ENCODE data around the gene CCNY.
"Not testable (repeated sequence)": the region's sequence is repeated elsewhere in the genome, so short reads cannot be mapped to it uniquely, and the experiment has no call there.

Gene CCNY

DNA sequence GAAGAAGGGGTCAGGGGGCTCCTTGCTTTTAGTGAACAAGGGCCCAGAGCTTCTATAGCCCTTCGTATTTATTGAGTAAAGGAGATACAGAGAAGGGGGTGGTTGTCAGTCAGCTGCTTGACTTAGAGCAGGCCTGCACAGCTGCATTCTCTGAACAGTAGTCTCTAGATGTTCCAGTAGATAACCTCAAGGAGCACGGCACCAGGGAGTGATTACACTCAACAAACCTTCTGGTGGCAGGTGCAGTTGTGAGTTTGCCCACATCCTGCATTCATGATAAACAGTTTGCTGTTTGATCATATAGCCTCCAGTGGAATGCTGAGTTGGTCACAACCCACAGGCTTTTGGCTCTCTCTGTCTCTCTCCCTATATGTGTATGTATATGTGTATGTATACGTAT lies 198.8 kb downstream of the CCNY start:
- no peak for DNase-seq

DNA sequence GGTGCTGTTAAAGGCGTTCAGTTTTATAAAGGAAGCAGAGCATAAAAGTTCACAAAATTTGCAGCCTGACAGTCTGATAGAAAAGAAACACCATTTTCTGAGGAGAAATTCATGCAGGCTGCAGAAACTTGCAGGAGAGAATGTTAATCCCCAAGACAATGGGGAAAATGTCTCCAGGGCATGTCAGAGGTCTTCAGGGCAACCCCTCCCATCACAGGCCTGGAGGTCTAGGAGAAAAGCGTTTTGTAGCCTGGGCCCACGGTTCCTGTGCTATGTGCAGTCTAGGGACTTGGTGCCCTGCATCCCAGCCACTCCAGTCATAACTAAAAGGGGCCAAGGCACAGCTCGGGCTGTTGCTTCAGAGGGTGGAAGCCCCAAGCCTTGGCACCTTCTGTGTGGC lies 200.5 kb downstream of the CCNY start:
- no peak for DNase-seq

DNA sequence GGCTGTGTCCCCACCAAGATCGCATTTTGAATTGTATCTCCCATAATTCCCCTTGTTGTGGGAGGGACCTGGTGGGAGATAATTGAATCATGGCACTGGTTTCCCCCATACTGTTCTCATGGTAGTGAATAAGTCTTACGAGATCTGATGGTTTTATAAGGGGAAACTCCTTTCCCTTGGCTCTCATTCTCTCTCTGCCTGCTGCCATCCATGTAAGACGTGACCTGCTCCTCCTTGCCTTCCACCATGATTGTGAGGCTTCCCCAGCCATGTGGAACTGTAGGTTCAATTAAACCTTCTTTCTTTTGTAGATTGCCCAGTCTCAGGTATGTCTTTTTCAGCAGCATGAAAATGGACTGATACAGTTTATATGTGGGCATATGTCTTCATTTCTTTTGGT lies 201.6 kb downstream of the CCNY start:
- not testable (repeated sequence) for DNase-seq

DNA sequence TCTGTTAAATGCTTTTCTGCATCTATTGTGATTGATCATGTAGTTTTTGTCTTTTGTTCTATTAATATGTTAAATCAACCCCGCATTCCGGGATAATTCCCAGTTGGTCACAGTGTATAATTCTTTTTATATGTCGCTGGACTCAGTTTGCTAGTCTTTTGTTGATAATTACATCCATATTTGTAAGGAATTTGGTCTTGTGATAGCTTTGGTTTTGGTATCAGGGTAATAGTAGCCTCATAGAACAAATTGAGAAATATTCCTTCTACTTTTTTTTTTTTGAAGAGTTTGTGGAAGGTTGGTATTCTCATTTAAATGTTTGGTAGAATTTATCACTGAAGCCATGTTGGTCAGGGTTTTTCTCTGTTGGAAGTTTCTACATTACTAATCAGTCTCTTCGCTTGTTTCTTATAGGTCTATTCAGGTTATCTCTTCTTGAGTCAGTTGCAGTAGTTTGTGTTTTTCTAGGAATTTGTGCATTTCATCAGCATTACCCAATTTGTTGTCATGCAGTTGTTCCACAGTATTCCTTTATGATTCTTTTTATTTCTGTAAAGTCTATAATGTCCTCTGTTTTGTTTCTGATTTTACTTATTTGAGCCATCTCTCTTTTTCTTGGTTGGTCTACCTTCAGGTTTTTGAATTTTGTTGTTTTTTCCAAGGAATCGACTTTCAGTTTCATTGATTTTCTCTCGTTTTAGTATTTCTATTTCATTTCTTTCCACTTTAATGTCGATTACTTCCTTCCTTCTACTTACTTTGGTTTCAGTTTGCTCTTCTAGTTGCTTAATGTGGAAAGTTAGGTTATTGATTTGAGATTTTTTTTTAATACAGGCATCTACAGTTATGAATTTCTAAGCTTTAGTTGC lies 204.2 kb downstream of the CCNY start:
- no peak for DNase-seq

DNA sequence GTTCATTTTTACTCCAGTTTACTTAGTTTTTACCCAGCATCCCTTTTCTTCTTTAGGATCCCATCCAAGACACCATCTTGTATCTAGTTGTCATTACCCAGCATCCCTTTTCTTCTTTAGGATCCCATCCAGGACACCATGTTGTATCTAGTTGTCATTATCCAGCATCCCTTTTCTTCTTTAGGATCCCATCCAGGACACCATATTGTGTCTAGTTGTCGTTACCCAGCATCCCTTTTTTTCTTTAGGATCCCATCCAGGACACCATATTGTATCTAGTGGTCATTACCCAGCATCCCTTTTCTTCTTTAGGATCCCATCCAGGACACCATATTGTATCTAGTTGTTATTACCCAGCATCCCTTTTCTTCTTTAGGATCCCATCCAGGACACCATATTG lies 205.4 kb downstream of the CCNY start:
- no peak for DNase-seq

DNA sequence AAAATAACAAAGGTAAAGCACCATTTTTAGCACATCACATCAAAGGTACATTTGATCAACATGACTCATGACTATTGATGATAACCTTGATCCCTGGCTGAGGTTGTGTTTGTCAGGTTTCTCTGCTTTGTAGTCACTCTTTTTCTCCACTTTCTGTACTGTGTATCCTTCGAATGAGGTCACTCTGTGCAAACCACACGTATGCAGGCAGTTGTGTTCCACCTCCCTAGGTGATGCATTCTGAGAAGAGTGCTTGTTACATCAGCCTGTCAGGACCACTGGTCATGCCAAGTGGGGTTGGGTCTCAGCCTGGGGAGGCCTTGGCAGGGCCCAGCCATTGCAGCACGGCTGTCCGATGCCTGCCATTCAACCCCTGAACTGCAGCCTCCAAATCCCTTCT lies 206.0 kb downstream of the CCNY start:
- DNase-seq, result no peak

DNA sequence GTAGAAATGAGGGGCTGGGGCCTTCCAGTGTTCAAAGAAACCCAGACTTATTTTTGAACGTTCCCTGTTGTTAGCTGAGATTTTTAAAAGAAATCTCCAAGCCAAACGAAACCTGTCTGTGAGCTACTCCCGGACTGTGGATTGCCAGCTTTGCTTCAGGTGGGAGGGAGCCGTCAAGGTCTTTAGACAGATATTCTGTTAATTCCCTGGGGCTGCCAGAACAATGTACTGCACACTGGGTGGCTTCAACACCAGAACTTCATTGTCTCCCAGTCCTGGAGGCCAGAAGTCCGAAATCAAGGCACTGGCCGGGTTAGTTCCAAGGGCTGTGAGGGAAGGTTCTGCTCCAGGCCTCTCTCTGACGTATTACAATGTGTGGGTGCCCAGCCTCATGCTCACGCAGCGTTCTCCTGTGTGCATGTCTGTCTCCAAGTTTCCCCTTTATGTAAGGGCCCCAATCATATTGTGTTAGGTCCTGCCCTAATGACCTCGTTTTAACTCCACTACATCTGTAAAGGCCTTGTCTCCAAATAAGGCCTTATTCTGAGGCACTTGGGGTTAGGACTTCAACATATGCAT lies 208.9 kb downstream of the CCNY start:
- no peak for DNase-seq

DNA sequence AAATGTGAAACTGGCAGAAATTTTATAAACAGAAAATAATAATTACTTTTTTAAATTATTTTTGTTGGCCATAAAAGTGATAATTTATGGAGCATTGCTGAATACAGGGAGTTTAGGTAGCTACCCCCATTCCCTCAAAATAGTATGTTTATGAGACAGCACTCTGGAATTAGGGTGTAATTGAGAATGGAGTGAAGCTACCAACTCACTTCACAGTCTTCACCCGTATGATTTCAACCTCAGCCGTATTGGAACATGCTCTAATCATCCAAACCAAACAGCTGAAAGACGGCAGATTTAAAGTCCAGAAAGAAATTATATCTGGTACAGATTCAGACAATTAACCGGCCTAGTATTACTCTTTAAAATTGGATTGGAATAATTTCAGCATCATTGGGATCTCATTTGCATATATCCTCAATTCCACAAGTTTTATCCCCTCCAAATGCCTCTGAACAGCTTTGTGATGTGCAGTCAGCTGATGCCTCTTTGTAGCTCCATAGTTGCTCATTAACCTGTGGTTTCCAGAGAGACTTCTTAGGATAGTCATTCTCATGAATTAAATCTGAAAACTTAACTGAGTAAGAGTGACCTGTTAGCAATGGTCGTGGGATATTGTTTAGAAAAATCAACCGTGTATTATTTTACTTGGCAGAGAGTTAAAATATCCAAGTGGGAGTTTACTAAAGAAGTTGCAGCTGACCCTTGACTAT lies 209.7 kb downstream of the CCNY start:
- DNase-seq, result no peak

DNA sequence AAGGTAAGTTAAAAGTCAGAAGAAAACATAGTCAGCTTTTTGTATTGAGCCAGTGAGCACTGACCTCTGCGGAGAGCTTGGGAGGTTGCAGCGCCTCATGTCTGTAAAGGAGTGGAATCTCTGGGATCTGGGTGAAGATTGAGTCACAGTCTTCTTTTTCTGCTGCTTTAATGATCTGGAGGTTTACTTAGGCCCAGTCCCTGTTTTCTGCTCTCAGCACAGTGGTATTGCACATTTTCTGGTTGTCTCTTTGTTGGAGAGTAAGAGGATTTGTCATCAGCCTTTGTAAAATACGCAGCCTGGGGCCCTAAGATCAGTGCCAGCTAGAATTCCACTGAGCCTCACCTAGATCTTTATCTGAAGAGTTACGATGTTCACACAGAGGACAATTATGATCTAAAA lies 210.5 kb downstream of the CCNY start:
- no peak for DNase-seq

DNA sequence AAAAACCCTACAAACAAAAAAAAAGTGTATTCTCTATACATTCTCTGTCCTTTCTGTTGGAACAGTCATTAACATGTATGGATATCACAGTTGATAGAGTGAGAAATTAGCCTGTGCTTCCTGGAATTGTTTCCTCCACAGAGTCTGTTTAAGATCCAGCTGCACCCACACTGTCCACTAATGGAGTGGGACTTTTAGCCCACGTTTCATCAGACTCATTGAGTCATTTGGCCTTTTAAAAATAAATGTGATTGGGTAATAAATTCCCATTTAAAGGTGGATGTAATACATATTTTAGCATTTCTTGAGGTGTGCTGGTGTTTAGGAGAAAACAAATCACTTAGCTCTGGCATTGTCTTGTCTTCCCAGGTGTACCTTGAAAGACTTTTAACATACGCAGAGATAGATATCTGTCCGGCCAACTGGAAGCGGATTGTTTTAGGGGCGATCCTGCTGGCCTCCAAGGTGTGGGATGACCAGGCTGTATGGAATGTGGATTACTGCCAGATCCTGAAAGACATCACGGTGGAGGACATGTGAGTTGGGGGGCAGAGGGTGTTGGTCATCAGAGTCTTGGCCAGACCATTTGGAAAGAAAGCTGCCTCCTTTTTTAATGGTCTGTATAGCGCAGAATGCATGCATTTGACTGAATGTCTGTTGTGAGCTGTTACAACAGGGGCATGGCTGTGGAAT lies 216.5 kb downstream of the CCNY start:
- DNase-seq, result no peak

DNA sequence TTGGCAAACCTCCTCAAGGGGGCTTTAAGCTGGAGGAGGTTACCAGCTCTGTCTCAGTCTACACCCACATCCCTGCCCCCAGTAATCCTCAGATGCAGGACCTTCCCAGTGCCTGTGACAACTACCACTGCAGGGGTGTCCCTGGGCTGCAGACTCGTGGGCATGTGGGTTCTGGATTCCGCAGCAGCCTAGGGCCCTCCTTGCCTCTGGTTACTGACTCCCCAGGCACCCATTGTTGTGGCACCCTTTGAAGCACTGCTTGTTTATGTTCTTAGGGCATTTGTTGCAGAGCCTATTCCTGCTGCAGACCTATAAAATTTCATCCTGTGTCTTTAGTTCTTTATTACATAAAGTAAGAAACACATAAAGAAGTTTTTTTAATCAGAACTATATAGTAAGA lies 217.7 kb downstream of the CCNY start:
- no peak for DNase-seq

DNA sequence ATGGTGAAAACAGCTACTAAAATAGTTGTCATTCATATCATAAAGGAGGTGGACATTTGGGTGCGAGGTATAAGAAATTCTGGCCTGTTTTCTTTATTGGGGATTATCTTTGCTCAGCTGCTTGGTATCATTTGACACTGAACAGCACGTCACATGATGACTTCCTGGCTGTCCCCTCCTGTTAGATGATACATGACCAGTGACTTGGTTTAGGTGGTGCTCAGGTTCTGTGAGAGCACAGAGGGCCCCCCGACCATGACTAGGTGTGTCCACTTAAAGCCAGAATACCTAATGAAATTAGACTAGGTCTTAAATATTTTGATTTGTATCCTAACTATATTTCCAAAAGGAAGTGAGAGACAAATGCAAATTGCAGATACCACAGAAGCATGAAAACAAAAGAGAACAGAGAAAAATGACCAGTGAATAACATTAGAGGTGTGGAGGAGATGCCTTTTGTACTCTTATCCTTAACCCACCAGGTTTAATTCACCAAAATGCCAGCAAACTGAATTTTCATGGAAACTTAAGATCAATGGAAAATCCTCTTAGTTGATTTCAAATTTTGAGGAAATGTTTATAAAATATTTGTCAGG lies 218.2 kb downstream of the CCNY start:
- no peak for DNase-seq

DNA sequence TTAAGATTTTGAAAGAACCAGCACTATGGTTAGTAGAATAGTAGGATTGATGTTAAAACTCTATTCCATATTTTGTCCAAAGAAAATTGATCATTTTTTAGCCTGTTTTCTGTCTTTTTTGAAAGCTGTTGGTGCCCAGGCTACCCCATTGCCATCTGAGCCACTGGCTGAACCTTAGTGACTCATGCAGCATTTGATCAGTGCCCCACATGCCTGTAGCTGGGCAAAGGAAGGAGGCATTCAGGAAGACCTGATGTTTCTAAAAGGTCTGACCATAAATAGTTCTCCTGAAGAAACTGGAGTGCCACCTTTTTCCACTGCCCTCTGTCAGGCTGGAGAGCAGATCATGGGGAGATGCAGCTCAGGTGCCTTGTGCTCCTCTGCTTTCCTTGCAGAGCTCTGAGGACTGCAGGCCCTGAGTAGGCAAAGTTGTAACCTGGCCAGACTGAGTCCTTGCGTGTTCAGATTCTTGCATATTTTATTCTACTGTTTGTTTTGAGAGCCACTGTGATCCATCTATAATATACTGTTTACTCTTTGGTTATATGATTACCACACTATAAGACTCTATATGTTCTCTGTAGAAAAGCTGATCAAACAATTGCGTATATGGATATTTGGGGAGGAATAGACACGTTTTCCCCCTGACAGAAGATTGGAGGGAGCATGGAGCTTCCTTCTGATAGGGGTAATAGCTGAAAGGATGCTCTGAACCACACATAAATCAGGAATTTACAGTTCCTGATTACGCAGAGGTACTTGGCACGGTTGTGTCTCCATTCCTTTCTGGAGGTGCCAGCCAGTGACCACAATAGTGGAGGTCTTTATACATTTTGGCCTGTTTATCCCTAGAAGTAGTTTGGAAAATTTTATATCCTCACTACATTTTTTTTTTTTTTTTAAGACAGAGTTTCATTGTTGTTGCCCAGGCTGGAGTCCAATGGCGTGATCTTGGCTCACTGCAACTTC lies 219.9 kb downstream of the CCNY start:
- DNase-seq, result no peak

DNA sequence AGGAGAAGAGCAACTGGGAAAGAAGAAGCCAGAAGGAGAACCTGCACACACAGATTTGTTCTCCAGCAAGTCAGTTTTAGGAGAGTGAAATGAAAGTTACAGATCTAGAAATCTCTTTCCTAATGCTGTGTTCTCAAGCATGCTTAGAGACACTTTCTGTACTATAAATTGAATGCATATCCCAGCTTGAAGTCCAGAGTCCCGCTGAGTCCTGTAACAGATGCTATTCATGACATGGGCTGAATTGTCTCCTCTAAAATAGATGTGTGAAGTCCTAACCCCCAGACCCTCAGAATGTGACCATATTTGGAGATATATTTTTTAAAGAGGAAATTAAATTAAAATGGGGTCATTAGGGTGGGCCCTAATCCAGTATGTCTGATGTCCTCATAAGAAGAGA lies 222.0 kb downstream of the CCNY start:
- DNase-seq, result no peak

DNA sequence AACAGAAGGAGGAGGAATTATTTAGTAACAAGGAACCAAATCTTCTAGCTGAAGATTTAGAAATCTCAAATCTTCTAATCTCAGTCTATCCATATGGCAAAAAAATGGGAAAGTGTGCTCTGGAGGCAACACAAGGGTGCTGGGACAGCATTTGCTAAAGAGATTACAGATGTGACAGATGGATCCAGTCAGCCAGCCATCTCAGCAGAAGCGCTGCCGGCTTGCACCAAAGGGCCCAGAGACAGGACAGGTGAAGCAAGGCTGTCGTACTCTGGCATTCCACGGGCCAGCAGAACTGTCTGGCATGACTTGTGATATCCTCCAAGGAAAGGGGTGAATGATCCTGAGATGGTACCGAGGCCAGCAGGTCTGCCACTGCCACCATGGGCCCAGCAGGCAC lies 223.1 kb downstream of the CCNY start:
- DNase-seq, result no peak

DNA sequence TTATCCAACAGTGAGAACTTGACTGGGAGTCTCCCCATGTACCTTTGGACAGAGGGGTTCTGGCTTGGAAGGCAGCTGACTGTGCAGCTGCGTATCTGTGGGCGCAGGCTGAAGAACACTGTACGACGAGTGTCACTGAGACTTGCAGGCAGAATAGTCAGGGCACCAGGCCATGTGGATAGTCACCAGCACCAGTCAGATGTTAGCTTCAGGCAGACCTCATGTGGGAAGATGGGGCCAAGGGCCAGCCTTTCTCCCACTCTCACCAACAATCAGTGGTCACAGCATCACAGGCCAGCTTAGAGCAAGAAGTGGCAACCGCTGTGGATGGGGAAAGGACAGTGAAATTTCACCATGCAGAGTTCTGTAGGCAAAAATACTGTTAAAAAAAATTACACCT lies 225.4 kb downstream of the CCNY start:
- DNase-seq, result no peak

DNA sequence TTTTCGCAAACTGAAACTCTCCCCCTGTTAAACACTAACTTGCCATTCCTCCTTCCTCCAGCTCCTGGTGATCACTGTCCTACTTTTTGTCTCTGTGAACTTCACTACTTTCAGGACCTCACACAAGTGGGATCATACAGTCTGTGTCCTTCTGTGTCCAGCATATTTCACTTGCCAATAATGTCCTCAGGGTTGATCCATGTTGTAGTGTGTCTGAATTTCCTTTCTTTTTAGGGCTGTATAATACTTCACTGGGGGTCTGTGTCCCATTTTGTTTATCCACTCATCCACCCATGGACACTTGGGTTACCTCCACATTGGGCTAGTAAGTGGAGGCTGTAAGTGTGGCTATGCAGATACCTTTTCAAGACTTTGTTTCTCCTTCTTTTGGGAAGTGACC lies 226.1 kb downstream of the CCNY start:
- no peak for DNase-seq

DNA sequence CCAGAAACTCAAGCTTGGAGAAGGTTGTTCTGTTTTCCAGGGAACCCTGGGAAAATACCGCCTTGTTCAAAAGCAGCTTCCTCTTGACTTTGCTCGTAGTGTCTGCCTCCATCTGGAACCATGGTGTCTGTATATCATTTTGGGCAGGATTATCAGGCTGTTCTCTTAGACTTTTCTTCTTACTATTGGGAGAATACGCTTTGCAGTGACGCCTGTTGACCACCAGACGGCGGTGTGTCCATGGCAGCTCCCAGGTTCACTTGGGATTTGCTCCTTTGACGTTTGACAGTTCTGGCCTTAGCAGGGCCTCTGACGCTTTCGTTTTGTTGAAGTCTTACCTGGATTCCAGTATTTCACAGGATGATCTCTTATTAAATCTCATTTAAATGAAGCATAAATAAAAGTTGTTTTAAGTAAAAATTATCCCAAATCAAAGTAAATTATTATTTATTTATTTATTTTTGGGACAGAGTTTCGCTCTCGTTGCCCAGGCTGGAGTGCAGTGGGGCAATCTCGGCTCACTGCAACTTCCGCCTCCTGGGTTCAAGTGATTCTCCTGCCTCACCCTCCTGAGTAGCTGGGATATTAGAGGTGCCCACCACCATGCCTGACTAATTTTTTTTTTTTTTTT lies 227.1 kb downstream of the CCNY start:
- DNase-seq, result peak; percentile 81

DNA sequence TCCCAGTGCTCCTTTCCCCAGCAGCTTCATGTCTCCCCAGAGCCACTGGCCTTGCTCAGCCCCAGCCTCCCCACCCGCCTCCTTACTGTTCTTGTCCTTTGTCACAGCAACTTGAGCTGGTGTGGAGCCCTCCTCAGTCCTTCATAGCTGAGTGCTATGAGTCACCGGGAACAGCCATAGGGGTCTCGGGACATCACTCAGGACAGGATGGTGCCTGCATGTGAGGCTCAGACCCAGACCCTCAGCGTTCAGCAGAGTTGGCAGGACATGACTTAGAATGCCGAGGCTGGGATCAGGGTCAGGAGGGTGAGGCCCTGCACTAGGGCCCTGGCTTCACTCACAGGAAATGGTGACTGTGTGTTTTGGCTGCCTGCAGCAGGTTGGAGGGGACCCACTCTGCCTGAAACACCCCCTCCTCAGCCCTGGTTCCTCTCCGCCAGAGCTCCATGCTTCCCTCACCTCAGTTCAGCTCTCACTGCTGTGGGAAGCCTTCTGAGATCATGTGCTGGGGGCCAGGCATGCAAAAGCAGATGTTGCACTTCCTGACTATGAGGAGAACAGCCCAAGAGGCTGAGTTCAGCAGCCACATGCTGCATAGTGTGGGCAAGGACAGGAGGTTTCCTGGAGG lies 228.1 kb downstream of the CCNY start:
- DNase-seq, result no peak

DNA sequence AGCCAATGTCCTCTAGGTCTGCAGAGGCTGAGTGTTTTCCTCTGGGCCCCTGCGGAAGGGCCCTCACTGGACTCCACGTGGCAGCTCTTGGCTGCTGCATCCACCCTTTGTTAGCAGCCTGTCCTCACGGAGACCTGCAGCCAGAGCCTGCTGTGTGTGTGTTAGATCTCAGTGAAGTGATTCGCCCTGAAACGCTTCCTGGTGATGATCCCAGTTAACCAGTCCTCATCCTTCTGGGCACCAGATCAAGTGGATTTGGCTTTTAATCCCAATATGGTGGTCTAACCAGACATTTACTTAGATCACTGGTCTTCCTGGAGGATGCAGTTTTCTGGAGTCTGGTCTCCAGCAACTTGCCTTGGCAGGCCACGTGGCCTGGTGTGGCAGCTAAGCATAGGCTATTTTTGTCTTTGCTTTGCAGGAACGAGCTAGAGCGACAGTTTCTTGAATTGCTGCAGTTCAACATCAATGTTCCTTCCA lies 229.3 kb downstream of the CCNY start:
- DNase-seq, result no peak

DNA sequence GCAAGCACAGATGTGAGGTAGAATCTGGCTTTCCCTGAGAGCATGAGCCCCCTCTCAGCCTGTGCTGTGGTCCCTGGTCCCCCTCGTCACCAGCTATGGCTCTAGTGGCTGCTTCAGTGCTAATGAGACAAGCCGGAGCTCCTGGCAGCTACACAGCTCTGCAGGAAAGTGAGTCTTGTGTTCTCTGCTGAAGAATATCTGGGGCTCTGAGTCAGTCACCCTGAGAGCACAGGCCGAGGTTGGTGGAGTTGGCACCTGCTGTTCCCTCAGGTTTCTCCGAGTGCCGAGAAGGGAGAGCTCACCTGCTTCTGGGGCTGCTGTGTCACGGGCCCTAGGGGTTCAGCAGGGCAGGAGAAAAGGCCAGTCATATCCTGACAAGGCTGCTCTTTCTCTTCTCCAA lies 231.6 kb downstream of the CCNY start:
- no peak for DNase-seq
